ENCODE measurements around the gene ECPAS. TPM values are rescaled to one million over a fixed set of nuclear protein-coding genes. Genes with fewer than 3 reads are reported as not detected.

ECPAS gene
- total and polyA plus RNA-seq, 7 experiments from 2014 or later: 6.8 to 86.1 (median 49.1) TPM

- H3K36me3 ChIP-seq (ENCODE audit: control insufficient read depth in 2 of 3, insufficient read depth in 3 of 3, low read length in 3 of 3): peaks cover 3 to 38% (median 10%) of the 10 kb centered on the region in 3 experiments
- no peak overlapping the region for H3K4me3 ChIP-seq (ENCODE audit: low read length)
- POLR2A ChIA-PET: no interaction called here
- Mint-ChIP-seq H3K4me3 (no peak overlapping the region), H3K27me3 (no peaks in the 10 kb centered on the region), H3K4me1 (peaks cover 0 to 1% (median 0%) of the 10 kb centered on the region in 7 donors), H3K27ac (peak overlapping the region in 1 of 9 donors; percentile 2), H3K36me3 (peaks cover 8 to 49% (median 36%) of the 10 kb centered on the region in 5 donors), H3K9me3 (no peaks in the 10 kb centered on the region)
- H3K4me1 ChIP-seq (ENCODE audit: control insufficient read depth in 2 of 2, insufficient read depth in 2 of 2, low read length in 2 of 2): no peaks in the 10 kb centered on the region
- no peak overlapping the region for H3K27ac ChIP-seq (ENCODE audit: low read depth, low read length)
- ATAC-seq: no peak
- intact Hi-C loops (cut with micrococcal nuclease): no loop called here
- no peaks in the 10 kb centered on the region for H3K27me3 ChIP-seq (ENCODE audit: control insufficient read depth in 2 of 2, insufficient read depth in 2 of 2, low read length in 2 of 2)
- no peaks in the 10 kb centered on the region for H3K9me3 ChIP-seq (ENCODE audit: control insufficient read depth in 2 of 3, low read length in 3 of 3)
- DNase-seq: no peak
- CTCF ChIA-PET: no interaction called here
These were observed 51.1 kb downstream of the ECPAS start for GRCh38 chr9:111433082-111433481.

- Mint-ChIP-seq H3K4me3 (no peak overlapping the region), H3K27me3 (no peaks in the 10 kb centered on the region), H3K27ac (no peak overlapping the region), H3K4me1 (peaks cover 0 to 6% (median 0%) of the 10 kb centered on the region in 7 donors), H3K9me3 (no peaks in the 10 kb centered on the region), H3K36me3 (peaks cover 12 to 52% (median 46%) of the 10 kb centered on the region in 5 donors)
- H3K4me1 ChIP-seq (ENCODE audit: control insufficient read depth in 2 of 2, insufficient read depth in 2 of 2, low read length in 2 of 2): no peaks in the 10 kb centered on the region
- ChIA-PET CTCF (no interaction called here), POLR2A (no interaction called here)
- DNase-seq (no peak), ATAC-seq (no peak)
- H3K27ac ChIP-seq (ENCODE audit: low read depth, low read length): no peak overlapping the region
- no peaks in the 10 kb centered on the region for H3K9me3 ChIP-seq (ENCODE audit: control insufficient read depth in 2 of 3, low read length in 3 of 3)
- intact Hi-C loops (cut with micrococcal nuclease): no loop called here
- H3K36me3 ChIP-seq (ENCODE audit: control insufficient read depth in 2 of 3, insufficient read depth in 3 of 3, low read length in 3 of 3): peaks cover 1 to 44% (median 6%) of the 10 kb centered on the region in 3 experiments
- no peak overlapping the region for H3K4me3 ChIP-seq (ENCODE audit: low read length)
- H3K27me3 ChIP-seq (ENCODE audit: control insufficient read depth in 2 of 2, insufficient read depth in 2 of 2, low read length in 2 of 2): no peaks in the 10 kb centered on the region
These were observed 52.5 kb downstream of the ECPAS start for GRCh38 chr9:111431684-111432083.

GRCh38 chr9:111429175-111429574 lies 55.0 kb downstream of the ECPAS start:
- DNase-seq (no peak), ATAC-seq (no peak)
- no peaks in the 10 kb centered on the region for H3K27me3 ChIP-seq (ENCODE audit: control insufficient read depth in 2 of 2, insufficient read depth in 2 of 2, low read length in 2 of 2)
- ChIA-PET POLR2A (no interaction called here), CTCF (interaction anchor here (0.7 kb wide), 1 partner anchor 867 kb away, joined by 5 read pairs; no protein-coding TSS in a partner anchor)
- Mint-ChIP-seq H3K36me3 (peaks cover 8 to 61% (median 52%) of the 10 kb centered on the region in 5 donors), H3K27me3 (no peaks in the 10 kb centered on the region), H3K9me3 (no peaks in the 10 kb centered on the region), H3K4me1 (peaks cover 0 to 10% (median 0%) of the 10 kb centered on the region in 7 donors), H3K4me3 (no peak overlapping the region), H3K27ac (no peak overlapping the region)
- H3K27ac ChIP-seq (ENCODE audit: low read depth, low read length): no peak overlapping the region
- H3K4me1 ChIP-seq (ENCODE audit: control insufficient read depth in 2 of 2, insufficient read depth in 2 of 2, low read length in 2 of 2): no peaks in the 10 kb centered on the region
- H3K4me3 ChIP-seq (ENCODE audit: low read length): no peak overlapping the region
- H3K9me3 ChIP-seq (ENCODE audit: control insufficient read depth in 2 of 3, low read length in 3 of 3): no peaks in the 10 kb centered on the region
- peaks cover 0 to 50% (median 5%) of the 10 kb centered on the region in 3 experiments for H3K36me3 ChIP-seq (ENCODE audit: control insufficient read depth in 2 of 3, insufficient read depth in 3 of 3, low read length in 3 of 3)
- intact Hi-C loops (cut with micrococcal nuclease): loop anchor here in 1 of 2 donors (5.0 kb wide), 1 partner anchor 98 kb away; the partner anchor contains the start of gene ZNF483

GRCh38 chr9:111427186-111427585 lies 57.0 kb downstream of the ECPAS start:
- CTCF ChIA-PET: no interaction called here
- no peaks in the 10 kb centered on the region for H3K9me3 Mint-ChIP-seq
- POLR2A ChIA-PET: no interaction called here
- Histone ChIP-seq H3K36me3 (ENCODE audit: control insufficient read depth in 2 of 3, insufficient read depth in 3 of 3, low read length in 3 of 3) (peaks cover 0 to 54% (median 5%) of the 10 kb centered on the region in 3 experiments), H3K4me3 (ENCODE audit: low read length) (no peak overlapping the region), H3K4me1 (ENCODE audit: control insufficient read depth in 2 of 2, insufficient read depth in 2 of 2, low read length in 2 of 2) (no peaks in the 10 kb centered on the region), H3K27ac (ENCODE audit: low read depth, low read length) (no peak overlapping the region), H3K9me3 (ENCODE audit: control insufficient read depth in 2 of 3, low read length in 3 of 3) (no peaks in the 10 kb centered on the region), H3K27me3 (ENCODE audit: control insufficient read depth in 2 of 2, insufficient read depth in 2 of 2, low read length in 2 of 2) (no peaks in the 10 kb centered on the region)
- peak overlapping the region in 1 of 9 donors; percentile 47 for H3K27ac Mint-ChIP-seq
- peaks cover 21 to 70% (median 58%) of the 10 kb centered on the region in 5 donors for H3K36me3 Mint-ChIP-seq
- intact Hi-C loops (cut with micrococcal nuclease): loop anchor here in 1 of 2 donors (5.0 kb wide), 1 partner anchor 100 kb away; the partner anchor contains the start of gene ZNF483
- no peaks in the 10 kb centered on the region for H3K27me3 Mint-ChIP-seq
- peaks cover 0 to 13% (median 0%) of the 10 kb centered on the region in 7 donors for H3K4me1 Mint-ChIP-seq
- no peak for DNase-seq
- H3K4me3 Mint-ChIP-seq: no peak overlapping the region
- ATAC-seq: no peak

GRCh38 chr9:111423389-111423788 lies 60.8 kb downstream of the ECPAS start:
- H3K27ac ChIP-seq (ENCODE audit: low read depth, low read length): no peak overlapping the region
- POLR2A ChIA-PET: no interaction called here
- CTCF ChIA-PET: no interaction called here
- peaks cover 6 to 55% (median 7%) of the 10 kb centered on the region in 3 experiments for H3K36me3 ChIP-seq (ENCODE audit: control insufficient read depth in 2 of 3, insufficient read depth in 3 of 3, low read length in 3 of 3)
- H3K4me3 ChIP-seq (ENCODE audit: low read length): no peak overlapping the region
- no peaks in the 10 kb centered on the region for H3K27me3 ChIP-seq (ENCODE audit: control insufficient read depth in 2 of 2, insufficient read depth in 2 of 2, low read length in 2 of 2)
- Mint-ChIP-seq H3K4me1 (peaks cover 0 to 13% (median 0%) of the 10 kb centered on the region in 7 donors), H3K4me3 (no peak overlapping the region), H3K27ac (peak overlapping the region in 1 of 9 donors; percentile 22), H3K9me3 (no peaks in the 10 kb centered on the region), H3K36me3 (peaks cover 17 to 61% (median 46%) of the 10 kb centered on the region in 5 donors), H3K27me3 (no peaks in the 10 kb centered on the region)
- no peaks in the 10 kb centered on the region for H3K4me1 ChIP-seq (ENCODE audit: control insufficient read depth in 2 of 2, insufficient read depth in 2 of 2, low read length in 2 of 2)
- DNase-seq (no peak), ATAC-seq (no peak)
- no peaks in the 10 kb centered on the region for H3K9me3 ChIP-seq (ENCODE audit: control insufficient read depth in 2 of 3, low read length in 3 of 3)
- intact Hi-C loops (cut with micrococcal nuclease): loop anchor here in 1 of 2 donors (5.0 kb wide), 1 partner anchor 59 kb away; the partner anchor contains the start of gene ECPAS

- DNase-seq (no peak), ATAC-seq (no peak)
- H3K27me3 Mint-ChIP-seq: no peaks in the 10 kb centered on the region
- peaks cover 30 to 67% (median 51%) of the 10 kb centered on the region in 5 donors for H3K36me3 Mint-ChIP-seq
- Histone ChIP-seq H3K27ac (ENCODE audit: low read depth, low read length) (no peak overlapping the region), H3K9me3 (ENCODE audit: control insufficient read depth in 2 of 3, low read length in 3 of 3) (no peaks in the 10 kb centered on the region), H3K4me3 (ENCODE audit: low read length) (no peak overlapping the region), H3K4me1 (ENCODE audit: control insufficient read depth in 2 of 2, insufficient read depth in 2 of 2, low read length in 2 of 2) (no peaks in the 10 kb centered on the region), H3K36me3 (ENCODE audit: control insufficient read depth in 2 of 3, insufficient read depth in 3 of 3, low read length in 3 of 3) (peaks cover 8 to 58% (median 33%) of the 10 kb centered on the region in 3 experiments), H3K27me3 (ENCODE audit: control insufficient read depth in 2 of 2, insufficient read depth in 2 of 2, low read length in 2 of 2) (no peaks in the 10 kb centered on the region)
- no peaks in the 10 kb centered on the region for H3K4me1 Mint-ChIP-seq
- intact Hi-C loops (cut with micrococcal nuclease): no loop called here
- ChIA-PET CTCF (no interaction called here), POLR2A (no interaction called here)
- H3K4me3 Mint-ChIP-seq: no peak overlapping the region
- no peak overlapping the region for H3K27ac Mint-ChIP-seq
- no peaks in the 10 kb centered on the region for H3K9me3 Mint-ChIP-seq
These were observed 69.8 kb downstream of the ECPAS start for GRCh38 chr9:111414406-111414805.

GRCh38 chr9:111413996-111414395 lies 70.2 kb downstream of the ECPAS start:
- Histone ChIP-seq H3K36me3 (ENCODE audit: control insufficient read depth in 2 of 3, insufficient read depth in 3 of 3, low read length in 3 of 3) (peaks cover 8 to 63% (median 33%) of the 10 kb centered on the region in 3 experiments), H3K9me3 (ENCODE audit: control insufficient read depth in 2 of 3, low read length in 3 of 3) (no peaks in the 10 kb centered on the region), H3K4me1 (ENCODE audit: control insufficient read depth in 2 of 2, insufficient read depth in 2 of 2, low read length in 2 of 2) (no peaks in the 10 kb centered on the region), H3K4me3 (ENCODE audit: low read length) (no peak overlapping the region), H3K27ac (ENCODE audit: low read depth, low read length) (no peak overlapping the region), H3K27me3 (ENCODE audit: control insufficient read depth in 2 of 2, insufficient read depth in 2 of 2, low read length in 2 of 2) (no peaks in the 10 kb centered on the region)
- POLR2A ChIA-PET: no interaction called here
- DNase-seq (no peak), ATAC-seq (no peak)
- Mint-ChIP-seq H3K27me3 (no peaks in the 10 kb centered on the region), H3K27ac (no peak overlapping the region), H3K9me3 (no peaks in the 10 kb centered on the region), H3K4me1 (no peaks in the 10 kb centered on the region), H3K4me3 (no peak overlapping the region), H3K36me3 (peaks cover 31 to 68% (median 53%) of the 10 kb centered on the region in 5 donors)
- intact Hi-C loops (cut with micrococcal nuclease): no loop called here
- CTCF ChIA-PET: no interaction called here

All from naive thymus-derived CD4-positive, alpha-beta T cell (primary cell).